Mesothelial cell of epicardium (in vitro differentiated cells): Measurements from ENCODE around the gene LRMDA. TPM values are rescaled to one million over a fixed set of nuclear protein-coding genes. Genes with fewer than 3 reads are reported as not detected.

ENCODE experiments used
- DNase-seq, 2 experiments: peaks; one replicate each; pipeline ENCODE4 v3.0.0; 2021; ENCODE audit warnings: low spot score in 2 of 2; ENCODE audit not compliant: unreplicated experiment in 2 of 2
- H3K27ac Mint-ChIP-seq: 2 replicates; pipeline ENCODE4 v1.8.0; 2021; ENCODE audit warnings: mixed read lengths
- H3K27me3 Mint-ChIP-seq: 2 replicates; pipeline ENCODE4 v1.8.0; 2021; ENCODE audit warnings: low read depth, mixed read lengths
- H3K36me3 Mint-ChIP-seq: 2 replicates; pipeline ENCODE4 v1.8.0; 2021; ENCODE audit warnings: mixed read lengths
- H3K4me1 Mint-ChIP-seq: 2 replicates; pipeline ENCODE4 v1.8.0; 2021; ENCODE audit warnings: mixed read lengths
- H3K4me3 Mint-ChIP-seq: 2 replicates; pipeline ENCODE4 v1.8.0; 2021; ENCODE audit warnings: mild to moderate bottlenecking, moderate library complexity, mixed read lengths
- H3K9me3 Mint-ChIP-seq: 2 replicates; pipeline ENCODE4 v1.8.0; 2021; ENCODE audit warnings: mixed read lengths
- total RNA-seq: library from RNA; stranded (reverse); gene quantifications from 3 replicates; pipeline ENCODE4 v1.2.1, GENCODE V29; 2021
- TF ChIP-seq, protein P1 (sequence below): fragments of 200-600 bp; sonication (generic); IDR thresholded peaks from one replicate; pipeline ENCODE4 v1.5.0; 2021; ENCODE audit warnings: antibody characterized with exemption; ENCODE audit not compliant: unreplicated experiment

LRMDA gene
- total RNA-seq, 1 donor from 2014 or later, result 2.0 TPM

- Mint-ChIP-seq H3K4me3 (no peak overlapping the region), H3K36me3 (no peaks in the 10 kb centered on the region), H3K27me3 (peaks cover 79% of the 10 kb centered on the region), H3K4me1 (peaks cover 18% of the 10 kb centered on the region), H3K27ac (no peak overlapping the region), H3K9me3 (no peaks in the 10 kb centered on the region)
- no peak for DNase-seq
- TF ChIP-seq, protein P1, sequence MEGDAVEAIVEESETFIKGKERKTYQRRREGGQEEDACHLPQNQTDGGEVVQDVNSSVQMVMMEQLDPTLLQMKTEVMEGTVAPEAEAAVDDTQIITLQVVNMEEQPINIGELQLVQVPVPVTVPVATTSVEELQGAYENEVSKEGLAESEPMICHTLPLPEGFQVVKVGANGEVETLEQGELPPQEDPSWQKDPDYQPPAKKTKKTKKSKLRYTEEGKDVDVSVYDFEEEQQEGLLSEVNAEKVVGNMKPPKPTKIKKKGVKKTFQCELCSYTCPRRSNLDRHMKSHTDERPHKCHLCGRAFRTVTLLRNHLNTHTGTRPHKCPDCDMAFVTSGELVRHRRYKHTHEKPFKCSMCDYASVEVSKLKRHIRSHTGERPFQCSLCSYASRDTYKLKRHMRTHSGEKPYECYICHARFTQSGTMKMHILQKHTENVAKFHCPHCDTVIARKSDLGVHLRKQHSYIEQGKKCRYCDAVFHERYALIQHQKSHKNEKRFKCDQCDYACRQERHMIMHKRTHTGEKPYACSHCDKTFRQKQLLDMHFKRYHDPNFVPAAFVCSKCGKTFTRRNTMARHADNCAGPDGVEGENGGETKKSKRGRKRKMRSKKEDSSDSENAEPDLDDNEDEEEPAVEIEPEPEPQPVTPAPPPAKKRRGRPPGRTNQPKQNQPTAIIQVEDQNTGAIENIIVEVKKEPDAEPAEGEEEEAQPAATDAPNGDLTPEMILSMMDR, result no peak
These were observed 503.8 kb downstream of the LRMDA start for GRCh38 chr10:75935240-75935639.

GRCh38 chr10:75935650-75936400 is 504.4 kb downstream of the LRMDA start:
- H3K4me1 Mint-ChIP-seq, result peaks cover 18% of the 10 kb centered on the region
- H3K9me3 Mint-ChIP-seq, result no peaks in the 10 kb centered on the region
- H3K27ac Mint-ChIP-seq, result no peak overlapping the region
- H3K36me3 Mint-ChIP-seq, result no peaks in the 10 kb centered on the region
- DNase-seq, result no peak
- H3K4me3 Mint-ChIP-seq, result no peak overlapping the region
- TF ChIP-seq, protein P1, result no peak
- H3K27me3 Mint-ChIP-seq, result peaks cover 80% of the 10 kb centered on the region

DNA sequence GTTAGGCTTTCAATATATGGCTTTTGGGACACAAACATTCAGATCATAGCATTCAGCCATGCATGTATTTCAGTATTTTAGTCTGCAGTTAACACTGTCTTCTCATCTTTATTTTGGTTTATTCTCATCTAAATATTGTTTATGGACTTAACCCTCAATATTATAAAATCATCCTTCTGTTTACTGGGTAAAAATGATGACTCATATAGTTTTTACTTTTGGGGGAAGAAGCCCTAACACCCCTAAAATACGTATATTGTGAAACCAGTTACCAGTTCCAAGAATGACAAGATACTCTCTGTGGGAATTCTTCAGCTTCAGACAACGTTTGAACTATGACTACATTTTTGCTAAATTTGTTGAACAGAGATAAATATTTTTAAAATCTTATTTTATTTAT is 505.4 kb downstream of the LRMDA start:
- H3K27ac Mint-ChIP-seq, result no peak overlapping the region
- no peaks in the 10 kb centered on the region for H3K9me3 Mint-ChIP-seq
- peaks cover 80% of the 10 kb centered on the region for H3K27me3 Mint-ChIP-seq
- no peak overlapping the region for H3K4me3 Mint-ChIP-seq
- no peak for DNase-seq
- no peaks in the 10 kb centered on the region for H3K36me3 Mint-ChIP-seq
- TF ChIP-seq, protein P1, result no peak
- H3K4me1 Mint-ChIP-seq, result peaks cover 18% of the 10 kb centered on the region

DNA sequence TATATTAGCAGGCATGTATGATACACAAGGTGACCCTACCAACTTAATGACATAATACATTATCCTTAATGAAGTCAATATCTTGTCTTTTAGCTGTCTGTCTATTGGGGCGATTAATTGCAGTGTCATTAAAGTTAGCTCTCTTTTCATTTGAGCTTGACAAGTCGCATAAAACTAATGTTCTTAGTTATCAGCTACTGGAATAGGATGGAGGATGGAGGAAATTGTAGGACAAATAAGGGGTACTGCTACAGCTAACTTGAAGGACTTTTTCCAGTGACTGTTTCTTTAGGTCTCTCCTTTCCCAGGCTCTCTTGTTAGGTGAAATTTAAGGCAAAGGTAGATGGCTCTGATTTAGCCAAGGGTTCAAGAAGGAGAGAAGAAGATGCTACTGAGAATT is 506.4 kb downstream of the LRMDA start:
- Mint-ChIP-seq H3K4me3 (no peak overlapping the region), H3K27me3 (peaks cover 77% of the 10 kb centered on the region), H3K4me1 (peaks cover 18% of the 10 kb centered on the region), H3K36me3 (no peaks in the 10 kb centered on the region), H3K27ac (no peak overlapping the region), H3K9me3 (peaks cover 3% of the 10 kb centered on the region)
- TF ChIP-seq, protein P1, result no peak
- no peak for DNase-seq

DNA sequence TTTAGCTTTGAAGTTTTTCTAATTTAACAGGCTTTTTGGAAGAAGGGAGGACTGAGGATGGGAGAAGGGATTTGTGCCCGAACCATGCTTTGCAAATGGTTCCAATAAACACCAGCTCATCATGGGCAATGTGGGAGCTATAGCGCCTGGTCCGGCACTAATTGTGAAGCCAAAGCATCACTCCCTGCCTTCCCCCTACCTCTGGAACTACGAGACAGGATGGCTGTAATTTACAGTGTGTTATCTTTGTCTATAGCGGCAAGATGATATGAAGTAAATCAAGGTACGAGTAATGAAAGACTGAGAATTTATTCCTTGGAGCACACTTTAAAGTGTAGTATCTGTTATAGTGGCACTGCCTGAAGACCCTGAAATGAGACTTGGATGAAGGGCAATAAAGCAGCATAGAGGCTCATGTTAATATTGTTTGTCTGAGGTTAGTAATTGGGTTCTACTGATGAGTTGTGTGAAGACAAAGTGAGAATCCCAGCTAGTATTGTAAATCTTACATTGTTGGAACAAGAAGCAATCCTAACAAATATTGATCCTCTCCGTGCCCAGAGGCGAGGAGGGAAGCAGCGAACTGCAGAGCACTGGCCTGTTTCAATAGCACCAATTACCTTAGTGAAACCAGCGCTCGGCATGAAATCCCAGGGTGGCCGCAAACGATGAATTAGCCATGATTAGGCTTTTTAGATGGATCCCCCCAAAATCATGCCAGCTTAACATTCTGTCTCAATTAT is 507.1 kb downstream of the LRMDA start:
- H3K27me3 Mint-ChIP-seq, result peaks cover 71% of the 10 kb centered on the region
- H3K4me1 Mint-ChIP-seq, result peaks cover 18% of the 10 kb centered on the region
- H3K9me3 Mint-ChIP-seq, result peaks cover 6% of the 10 kb centered on the region

More for the DNA sequence above, 507.1 kb downstream of the LRMDA start:
- Mint-ChIP-seq H3K4me3 (no peak overlapping the region), H3K27ac (no peak overlapping the region), H3K36me3 (no peaks in the 10 kb centered on the region)
- DNase-seq, result no peak
- TF ChIP-seq, protein P1, result no peak
